ENCODE measurements around the gene ZBTB17. TPM values are rescaled to one million over a fixed set of nuclear protein-coding genes. Genes with fewer than 3 reads are reported as not detected.

ZBTB17 gene
- total RNA-seq, 1 donor from 2014 or later, result 42.2 TPM

- Mint-ChIP-seq H3K36me3 (peaks cover 13% of the 10 kb centered on the region), H3K27me3 (no peaks in the 10 kb centered on the region)
These were observed 32.4 kb downstream of the ZBTB17 start for GRCh38 chr1:15943328-15943991.

GRCh38 chr1:15942661-15943327 is 33.1 kb downstream of the ZBTB17 start:
- Mint-ChIP-seq H3K36me3 (peaks cover 11% of the 10 kb centered on the region), H3K4me1 (ENCODE audit: unreplicated experiment) (no peaks in the 10 kb centered on the region), H3K9me3 (no peaks in the 10 kb centered on the region), H3K27ac (no peak overlapping the region), H3K4me3 (no peak overlapping the region), H3K27me3 (no peaks in the 10 kb centered on the region)
- no peak for DNase-seq (ENCODE audit: extremely low spot score, unreplicated experiment)
- no peak for TF ChIP-seq CTCF (conservative IDR thresholded peaks at IDR 0.05)

More at GRCh38 chr1:15943328-15943991, 32.4 kb downstream of the ZBTB17 start:
- Mint-ChIP-seq H3K27ac (no peak overlapping the region), H3K9me3 (no peaks in the 10 kb centered on the region), H3K4me1 (ENCODE audit: unreplicated experiment) (no peaks in the 10 kb centered on the region), H3K4me3 (no peak overlapping the region)
- no peak for TF ChIP-seq CTCF (conservative IDR thresholded peaks at IDR 0.05)
- DNase-seq (ENCODE audit: extremely low spot score, unreplicated experiment), result no peak

GRCh38 chr1:15941899-15942660 is 33.8 kb downstream of the ZBTB17 start:
- no peak for TF ChIP-seq CTCF (conservative IDR thresholded peaks at IDR 0.05)
- no peaks in the 10 kb centered on the region for H3K27me3 Mint-ChIP-seq
- no peaks in the 10 kb centered on the region for H3K4me1 Mint-ChIP-seq (ENCODE audit: unreplicated experiment)
- H3K36me3 Mint-ChIP-seq, result peaks cover 15% of the 10 kb centered on the region
- H3K9me3 Mint-ChIP-seq, result no peaks in the 10 kb centered on the region
- H3K4me3 Mint-ChIP-seq, result no peak overlapping the region
- H3K27ac Mint-ChIP-seq, result no peak overlapping the region
- no peak for DNase-seq (ENCODE audit: extremely low spot score, unreplicated experiment)

DNA sequence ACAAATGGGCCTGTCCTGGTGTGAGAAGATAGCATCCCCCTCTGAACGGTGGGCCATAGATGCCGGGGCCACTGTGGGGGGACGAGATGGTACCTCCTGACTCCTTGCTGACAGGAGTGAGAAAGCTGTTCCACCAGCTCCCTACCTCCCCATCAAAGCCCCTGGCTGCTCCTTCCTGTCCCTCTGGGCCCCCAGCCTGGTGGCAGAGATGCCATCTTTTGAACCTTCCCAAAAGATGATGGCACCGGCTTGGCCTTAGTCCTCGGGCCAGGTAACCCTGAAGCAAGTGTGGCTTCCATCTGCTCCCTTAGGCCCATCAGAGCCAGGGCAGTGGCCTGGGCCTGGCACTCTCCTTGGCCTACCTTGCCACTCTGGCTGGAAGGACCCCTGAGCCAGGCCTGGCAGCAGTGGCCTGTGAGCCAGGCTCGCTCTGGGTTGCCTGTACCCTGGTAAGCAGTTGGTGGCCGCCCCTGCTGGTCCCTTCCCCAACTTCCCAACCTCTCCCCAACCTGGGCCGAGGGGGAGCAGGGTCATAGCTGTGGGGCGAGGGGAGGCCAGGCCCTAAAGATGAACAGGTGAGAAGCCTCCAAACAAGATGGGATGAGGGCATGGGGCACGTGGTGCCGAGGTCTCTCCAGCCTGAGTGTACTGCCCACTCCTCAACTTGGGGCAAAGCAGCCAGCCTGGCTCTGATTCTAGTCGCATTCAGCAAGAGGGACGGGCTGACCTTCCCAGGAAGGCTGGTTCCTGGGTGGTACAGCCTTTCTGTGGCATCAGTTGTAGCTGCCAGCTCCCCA is 34.7 kb downstream of the ZBTB17 start:
- no peaks in the 10 kb centered on the region for H3K4me1 Mint-ChIP-seq (ENCODE audit: unreplicated experiment)
- TF ChIP-seq CTCF (conservative IDR thresholded peaks at IDR 0.05), result no peak
- H3K36me3 Mint-ChIP-seq, result peaks cover 12% of the 10 kb centered on the region
- H3K4me3 Mint-ChIP-seq, result no peak overlapping the region
- DNase-seq (ENCODE audit: extremely low spot score, unreplicated experiment), result no peak
- no peak overlapping the region for H3K27ac Mint-ChIP-seq
- no peaks in the 10 kb centered on the region for H3K9me3 Mint-ChIP-seq
- no peaks in the 10 kb centered on the region for H3K27me3 Mint-ChIP-seq

All from type B pancreatic cell (in vitro differentiated cells).